ENCODE data around the gene SHE.
A peak's percentile ranks its signal among the peaks of the same experiment; 100 is the strongest.
"Not testable (repeated sequence)": the region's sequence is repeated elsewhere in the genome, so short reads cannot be mapped to it uniquely, and the experiment has no call there.

SHE gene

GRCh38 chr1:154502066-154502743 is at the start of gene SHE, which contains the start of gene TDRD10:
TSS of gene SHE (minus strand) at chr1:154502412. CDS start at chr1:154502026, 386 bp downstream.
TSS of gene TDRD10 (plus strand) at chr1:154502219. CDS start at chr1:154506904, 4,685 bp downstream.
- peak in 1 of 3 donors; percentile 54 for DNase-seq

GRCh38 chr1:154551474-154551873 is 49.3 kb upstream of the SHE start:
- DNase-seq: no peak

DNA sequence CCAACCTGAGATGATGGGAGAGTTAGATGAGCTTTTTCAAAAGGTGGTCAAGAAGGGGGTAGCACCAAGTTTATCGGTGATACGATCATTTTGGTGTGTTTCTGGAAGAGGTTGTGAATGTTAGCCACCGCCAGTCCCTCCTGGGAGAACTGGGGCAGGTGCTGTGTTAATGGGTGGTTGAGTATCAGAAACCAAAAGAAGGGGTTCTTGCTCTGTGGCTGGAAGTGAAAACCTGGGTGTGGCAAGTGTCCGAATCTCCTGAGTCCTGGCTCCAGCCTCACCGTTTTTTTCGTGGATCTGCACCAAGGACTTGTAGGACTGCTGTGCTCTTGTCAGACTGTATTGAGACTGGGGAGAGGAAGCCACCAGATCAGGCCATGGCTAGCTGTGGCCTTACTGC is 48.4 kb upstream of the SHE start:
- DNase-seq: no peak

GRCh38 chr1:154550070-154550469 is 47.9 kb upstream of the SHE start:
- no peak for DNase-seq

DNA sequence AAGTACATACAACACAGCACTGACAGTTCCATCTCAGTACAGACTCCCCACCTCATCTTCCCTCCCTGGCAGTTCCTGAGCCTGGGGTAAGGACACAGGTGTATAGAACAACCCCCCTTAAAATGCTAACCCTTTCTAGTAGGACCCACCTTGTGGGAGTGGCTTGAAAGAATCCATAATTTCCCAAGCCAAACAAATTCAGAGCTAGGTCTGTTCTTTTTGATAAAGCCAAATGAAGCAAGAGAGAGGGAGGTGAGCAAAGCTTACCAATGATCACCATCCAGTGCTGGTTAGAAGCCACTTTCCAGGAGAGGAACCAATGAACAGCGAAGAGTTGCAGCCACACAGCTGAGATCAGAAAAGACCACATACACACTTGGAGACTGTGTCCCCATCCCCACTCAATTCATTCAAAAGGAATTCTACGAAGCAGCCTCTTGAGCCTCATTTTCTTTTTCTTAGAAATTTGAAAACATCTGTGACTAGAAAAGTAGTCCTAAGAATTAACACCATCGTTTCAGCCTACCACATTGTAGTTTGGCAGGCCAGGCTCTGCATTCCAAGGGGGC is 47.1 kb upstream of the SHE start:
- DNase-seq: no peak

- no peak for DNase-seq
Measured at GRCh38 chr1:154548028-154548427, 45.8 kb upstream of the SHE start.

GRCh38 chr1:154547105-154547732 is 45.0 kb upstream of the SHE start:
- DNase-seq: no peak

GRCh38 chr1:154546264-154547063 is 44.3 kb upstream of the SHE start:
- peak; percentile 77 to 87 (median 81) for DNase-seq

DNA sequence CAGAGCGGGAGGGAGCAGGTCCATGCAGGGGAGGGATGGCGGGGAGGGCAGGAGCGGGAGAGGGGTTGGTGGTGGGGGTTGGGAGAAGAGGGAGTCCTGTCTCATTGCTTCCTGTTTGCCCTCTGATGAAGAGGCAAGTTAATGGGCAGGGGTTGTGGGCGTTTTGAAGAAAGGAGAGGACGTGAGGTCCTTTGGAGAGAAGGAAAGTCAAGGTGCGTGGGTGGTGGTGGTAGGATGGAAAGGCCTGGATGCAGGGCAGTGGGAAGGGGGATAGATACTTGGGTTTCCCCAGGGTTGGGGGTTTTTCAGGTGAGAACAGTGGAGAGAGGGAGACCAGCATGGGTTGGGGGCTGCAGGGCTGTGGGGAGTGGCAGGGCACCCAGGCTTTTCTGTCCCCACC is 39.0 kb upstream of the SHE start:
- no peak for DNase-seq

GRCh38 chr1:154539486-154540483 is 37.6 kb upstream of the SHE start:
- DNase-seq: no peak

GRCh38 chr1:154536570-154536969 is 34.4 kb upstream of the SHE start:
- no peak for DNase-seq

- DNase-seq: no peak
Measured at GRCh38 chr1:154533952-154534844, 32.0 kb upstream of the SHE start.

GRCh38 chr1:154531950-154532349 is 29.7 kb upstream of the SHE start:
- DNase-seq: not testable (repeated sequence)

- DNase-seq: no peak
Measured at GRCh38 chr1:154529308-154529707, 27.1 kb upstream of the SHE start.

- no peak for DNase-seq
Measured at GRCh38 chr1:154527192-154527591, 25.0 kb upstream of the SHE start.

- DNase-seq: peak in 2 of 3 donors; percentile 8 to 11
Measured at GRCh38 chr1:154524881-154525280, 22.7 kb upstream of the SHE start.

DNA sequence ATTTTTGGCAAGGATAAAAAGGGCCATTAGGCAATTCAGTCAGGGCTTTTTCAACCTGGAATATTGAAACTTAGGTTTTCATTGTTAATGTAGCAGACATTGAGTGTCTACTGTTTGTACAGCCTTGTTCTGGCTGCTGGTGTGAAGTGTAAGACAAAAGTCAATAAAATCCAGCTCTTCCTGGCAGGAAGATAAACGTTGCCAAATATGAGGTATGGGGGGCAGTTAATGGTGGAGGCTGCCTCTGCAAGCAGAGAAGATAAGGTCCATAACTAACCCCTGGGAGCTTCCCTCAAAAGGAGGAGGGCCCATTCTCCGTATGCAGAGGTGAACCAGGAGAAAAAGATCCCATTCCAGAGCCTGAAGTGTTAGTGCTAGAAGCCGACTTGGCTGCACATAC is 19.5 kb upstream of the SHE start:
- DNase-seq: no peak

GRCh38 chr1:154520333-154520732 is 18.1 kb upstream of the SHE start:
- DNase-seq: peak; percentile 73 to 79 (median 76)

- no peak for DNase-seq
Measured at GRCh38 chr1:154519591-154519991, 17.4 kb upstream of the SHE start.

DNA sequence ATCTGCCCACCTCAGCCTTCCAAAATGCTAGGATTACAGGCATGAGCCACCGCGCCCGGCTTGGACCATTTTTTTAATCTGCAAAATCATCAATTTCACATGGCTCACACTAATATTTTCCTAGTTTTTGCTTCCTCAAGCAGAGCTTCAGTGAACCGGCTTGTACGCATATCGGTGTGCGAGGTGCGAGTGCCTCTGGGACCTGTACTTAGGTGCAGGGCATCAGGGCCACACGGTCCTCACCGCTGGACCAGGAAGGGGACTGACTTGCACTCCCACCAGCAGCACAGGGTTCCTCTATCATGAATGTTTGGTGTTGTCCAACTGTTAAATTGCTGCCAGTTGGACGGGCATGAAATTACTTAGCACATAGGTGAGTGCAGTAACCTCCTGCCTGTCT is 15.4 kb upstream of the SHE start:
- DNase-seq: no peak

- DNase-seq: no peak
Measured at GRCh38 chr1:154514066-154514553, 11.9 kb upstream of the SHE start.

Measured in suppressor macrophage treated with lipopolysaccharide for 1 hour (primary cell).